ACHN (cell line): ENCODE results near the gene TTYH2.

Experiments
- DNase-seq: peaks from one replicate; pipeline ENCODE4 v3.0.0-alpha.2; 2015
- in situ Hi-C: cut with HindIII; loops from 2 replicates; pipeline ENCODE4 v1.10.0; 2017; ENCODE audit warnings: low sequenced_read_pairs, low pct_ligation_motif_present, low pct_unique_long_range_greater_than_20kb

Gene TTYH2

GRCh38 chr17:74211141-74211911, 2.0 kb upstream of the TTYH2 start:
- DNase-seq: no peak
- in situ Hi-C loops: no loop called here

- in situ Hi-C loops: no loop called here
- DNase-seq: no peak
Measured at GRCh38 chr17:74211912-74212208, 1.5 kb upstream of the TTYH2 start.

- in situ Hi-C loops: no loop called here
- no peak for DNase-seq
Measured at GRCh38 chr17:74212209-74212912, 1.0 kb upstream of the TTYH2 start.

- DNase-seq: no peak
- in situ Hi-C loops: no loop called here
Measured at GRCh38 chr17:74213861-74214391, 555 bp downstream of the TTYH2 start.

- in situ Hi-C loops: no loop called here
- DNase-seq: no peak
Measured at GRCh38 chr17:74214484-74215341, 1.3 kb downstream of the TTYH2 start.

GRCh38 chr17:74215342-74215727, 2.0 kb downstream of the TTYH2 start:
- no peak for DNase-seq
- in situ Hi-C loops: no loop called here

GRCh38 chr17:74216505-74216904, 3.1 kb downstream of the TTYH2 start:
- no peak for DNase-seq
- in situ Hi-C loops: no loop called here

- in situ Hi-C loops: no loop called here
- DNase-seq: no peak
Measured at GRCh38 chr17:74217037-74217730, 3.8 kb downstream of the TTYH2 start.

- in situ Hi-C loops: no loop called here
- no peak for DNase-seq
Measured at GRCh38 chr17:74217888-74218287, 4.5 kb downstream of the TTYH2 start.

- no peak for DNase-seq
- in situ Hi-C loops: no loop called here
Measured at GRCh38 chr17:74218436-74218835, 5.1 kb downstream of the TTYH2 start.

GRCh38 chr17:74219576-74220133, 6.3 kb downstream of the TTYH2 start:
- in situ Hi-C loops: no loop called here
- no peak for DNase-seq

GRCh38 chr17:74220219-74220618, 6.8 kb downstream of the TTYH2 start:
- in situ Hi-C loops: no loop called here
- DNase-seq: no peak

- DNase-seq: no peak
- in situ Hi-C loops: no loop called here
Measured at GRCh38 chr17:74220946-74221818, 7.8 kb downstream of the TTYH2 start.

GRCh38 chr17:74222399-74222798, 9.0 kb downstream of the TTYH2 start:
- DNase-seq: no peak
- in situ Hi-C loops: no loop called here

GRCh38 chr17:74223901-74224300, 10.5 kb downstream of the TTYH2 start:
- in situ Hi-C loops: no loop called here
- DNase-seq: no peak

- in situ Hi-C loops: no loop called here
- no peak for DNase-seq
Measured at GRCh38 chr17:74224959-74225725, 11.8 kb downstream of the TTYH2 start.

- in situ Hi-C loops: no loop called here
- no peak for DNase-seq
Measured at GRCh38 chr17:74226252-74226651, 12.9 kb downstream of the TTYH2 start.
